Measurements from ENCODE around the gene MS4A7. TPM values are rescaled to one million over a fixed set of nuclear protein-coding genes. Genes with fewer than 3 reads are reported as not detected.

MS4A7 gene
- total RNA-seq, 1 donor from 2014 or later = not detected

GRCh38 chr11:60433401-60433800 lies 55.1 kb downstream of the MS4A7 start:
- H3K9me3 Mint-ChIP-seq = no peaks in the 10 kb centered on the region
- H3K36me3 Mint-ChIP-seq (ENCODE audit: low read depth) = no peaks in the 10 kb centered on the region
- no peaks in the 10 kb centered on the region for H3K4me1 Mint-ChIP-seq (ENCODE audit: low read depth)
- no peak overlapping the region for H3K4me3 Mint-ChIP-seq
- no peak for DNase-seq (ENCODE audit: low spot score)
- intact Hi-C loops (cut with micrococcal nuclease) = no loop called here
- no peak overlapping the region for H3K27ac Mint-ChIP-seq
- H3K27me3 Mint-ChIP-seq (ENCODE audit: insufficient read depth) = peaks cover 12% of the 10 kb centered on the region

Other genes with a start within 250 kb of the MS4A7 start
- gene MS4A6A, start 195.4 kb upstream of the MS4A7 start, total RNA-seq = not detected in 2 replicates
- gene MS4A4E, start 135.4 kb upstream of the MS4A7 start, total RNA-seq = not detected in 2 replicates
- gene MS4A4A, start 97.9 kb upstream of the MS4A7 start, total RNA-seq = not detected in 2 replicates
- not detected in 2 replicates for gene MS4A6E, start 51.3 kb upstream of the MS4A7 start, total RNA-seq
- not detected in 2 replicates for gene MS4A14, start 17.9 kb downstream of the MS4A7 start, total RNA-seq
- not detected in 2 replicates for gene MS4A5, start 51.0 kb downstream of the MS4A7 start, total RNA-seq
- not detected in 2 replicates for gene MS4A1, start 77.3 kb downstream of the MS4A7 start, total RNA-seq
- gene MS4A12, start 114.2 kb downstream of the MS4A7 start, total RNA-seq = not detected in 2 replicates
- gene MS4A13, start 136.9 kb downstream of the MS4A7 start, total RNA-seq = not detected in 2 replicates